Large intestine (tissue), 3 donors: ENCODE measurements around the gene SCRN1. TPM values are rescaled to one million over a fixed set of nuclear protein-coding genes. Genes with fewer than 3 reads are reported as not detected.
"Not testable (repeated sequence)": the region's sequence is repeated elsewhere in the genome, so short reads cannot be mapped to it uniquely, and the experiment has no call there.

Experiments used
- DNase-seq, 2 donors: peaks; one replicate each; pipeline versions ENCODE4 v3.0.0 to v3.0.0-alpha.2; 2013
- H3K27ac ChIP-seq: one replicate; pipeline ENCODE4 v1.5.1; 2013; ENCODE audit warnings: low read length
- H3K27me3 ChIP-seq: 2 replicates; pipeline ENCODE4 v1.6.1; 2013; ENCODE audit warnings: low read length; ENCODE audit not compliant: control insufficient read depth, insufficient read depth
- H3K36me3 ChIP-seq: 2 replicates; pipeline ENCODE4 v1.6.1; 2013; ENCODE audit warnings: low read length; ENCODE audit not compliant: control insufficient read depth, insufficient read depth
- H3K4me1 ChIP-seq: one replicate; pipeline ENCODE4 v1.6.1; 2013; ENCODE audit warnings: low read length; ENCODE audit not compliant: control insufficient read depth, insufficient read depth
- H3K4me3 ChIP-seq: one replicate; pipeline ENCODE4 v1.5.1; 2013; ENCODE audit warnings: low read length
- H3K9me3 ChIP-seq: one replicate; pipeline ENCODE4 v1.6.1; 2013; ENCODE audit warnings: mild to moderate bottlenecking, low read depth, low read length, moderate library complexity; ENCODE audit not compliant: control insufficient read depth
- WGBS: methylation state at CpG from one replicate; pipeline ENCODE4 v1.1.5; 2013; ENCODE audit warnings: low lambda C conversion rate; ENCODE audit not compliant: insufficient coverage; 5-methylcytosine and 5-hydroxymethylcytosine counted together
- polyA plus RNA-seq: library from polyadenylated mRNA; unstranded; fragments of 120-200 nt; gene quantifications from one replicate; pipeline ENCODE4 v1.2.1, GENCODE V29; 2013

Gene SCRN1
- polyA plus RNA-seq, 1 donor: 25.2 TPM

GRCh38 chr7:29969738-29970137, 19.9 kb downstream of the SCRN1 start:
- no peak overlapping the region for H3K4me3 ChIP-seq
- H3K4me1 ChIP-seq: no peaks in the 10 kb centered on the region
- no CpG with 5 or more reads among the region's 2 CpGs for WGBS
- no peak for DNase-seq
- no peak overlapping the region for H3K27ac ChIP-seq
- peaks cover 4% of the 10 kb centered on the region for H3K36me3 ChIP-seq
- H3K27me3 ChIP-seq: no peaks in the 10 kb centered on the region
- H3K9me3 ChIP-seq: no peaks in the 10 kb centered on the region

GRCh38 chr7:29968683-29969395, 20.8 kb downstream of the SCRN1 start:
- Histone ChIP-seq H3K9me3 (no peaks in the 10 kb centered on the region), H3K4me3 (no peak overlapping the region), H3K36me3 (peaks cover 4% of the 10 kb centered on the region), H3K4me1 (no peaks in the 10 kb centered on the region), H3K27ac (no peak overlapping the region), H3K27me3 (no peaks in the 10 kb centered on the region)
- DNase-seq: no peak
- WGBS: no CpG with 5 or more reads among the region's 12 CpGs

GRCh38 chr7:29965030-29965429, 24.6 kb downstream of the SCRN1 start:
- no peak for DNase-seq
- Histone ChIP-seq H3K9me3 (no peaks in the 10 kb centered on the region), H3K36me3 (peaks cover 4% of the 10 kb centered on the region), H3K4me1 (no peaks in the 10 kb centered on the region), H3K27me3 (no peaks in the 10 kb centered on the region), H3K27ac (no peak overlapping the region), H3K4me3 (no peak overlapping the region)
- 82% methylated on average over 3 of the region's 3 CpGs for WGBS

- no CpG with 5 or more reads among the region's 1 CpG for WGBS
- Histone ChIP-seq H3K4me3 (no peak overlapping the region), H3K27me3 (no peaks in the 10 kb centered on the region), H3K27ac (no peak overlapping the region), H3K36me3 (peaks cover 2% of the 10 kb centered on the region), H3K4me1 (no peaks in the 10 kb centered on the region), H3K9me3 (no peaks in the 10 kb centered on the region)
- no peak for DNase-seq
Measured at GRCh38 chr7:29962035-29962434, 27.6 kb downstream of the SCRN1 start.

- not testable (repeated sequence) for H3K27ac ChIP-seq, H3K36me3 ChIP-seq, H3K4me1 ChIP-seq, H3K4me3 ChIP-seq, DNase-seq, H3K27me3 ChIP-seq, H3K9me3 ChIP-seq
- no CpG with 5 or more reads among the region's 19 CpGs for WGBS
Measured at GRCh38 chr7:29961611-29962010, 28.0 kb downstream of the SCRN1 start.

- Histone ChIP-seq H3K27me3 (no peaks in the 10 kb centered on the region), H3K4me1 (no peaks in the 10 kb centered on the region), H3K4me3 (no peak overlapping the region), H3K9me3 (no peaks in the 10 kb centered on the region), H3K27ac (no peak overlapping the region), H3K36me3 (no peaks in the 10 kb centered on the region)
- 100% methylated on average over 1 of the region's 8 CpGs for WGBS
- DNase-seq: no peak
Measured at GRCh38 chr7:29958667-29959358, 30.8 kb downstream of the SCRN1 start.

- no CpG with 5 or more reads among the region's 9 CpGs for WGBS
- no peaks in the 10 kb centered on the region for H3K27me3 ChIP-seq
- H3K9me3 ChIP-seq: no peaks in the 10 kb centered on the region
- no peaks in the 10 kb centered on the region for H3K4me1 ChIP-seq
- H3K36me3 ChIP-seq: no peaks in the 10 kb centered on the region
- H3K4me3 ChIP-seq: no peak overlapping the region
- DNase-seq: no peak
- no peak overlapping the region for H3K27ac ChIP-seq
Measured at GRCh38 chr7:29957521-29958310, 31.9 kb downstream of the SCRN1 start.

- H3K36me3 ChIP-seq: peaks cover 3% of the 10 kb centered on the region
- no peaks in the 10 kb centered on the region for H3K4me1 ChIP-seq
- no peaks in the 10 kb centered on the region for H3K9me3 ChIP-seq
- H3K27me3 ChIP-seq: no peaks in the 10 kb centered on the region
- no peak overlapping the region for H3K4me3 ChIP-seq
- no peak for DNase-seq
- H3K27ac ChIP-seq: no peak overlapping the region
- no CpG with 5 or more reads among the region's 3 CpGs for WGBS
Measured at GRCh38 chr7:29956487-29956836, 33.1 kb downstream of the SCRN1 start.

- Histone ChIP-seq H3K36me3 (peaks cover 7% of the 10 kb centered on the region), H3K4me3 (no peak overlapping the region), H3K4me1 (no peaks in the 10 kb centered on the region), H3K27me3 (no peaks in the 10 kb centered on the region), H3K27ac (no peak overlapping the region), H3K9me3 (peaks cover 2% of the 10 kb centered on the region)
- WGBS: no CpG with 5 or more reads among the region's 8 CpGs
- DNase-seq: no peak
Measured at GRCh38 chr7:29955799-29956486, 33.7 kb downstream of the SCRN1 start.

- no peak for DNase-seq
- Histone ChIP-seq H3K9me3 (peaks cover 4% of the 10 kb centered on the region), H3K4me1 (no peaks in the 10 kb centered on the region), H3K4me3 (no peak overlapping the region), H3K36me3 (peaks cover 14% of the 10 kb centered on the region), H3K27ac (no peak overlapping the region), H3K27me3 (no peaks in the 10 kb centered on the region)
- 100% methylated on average over 2 of the region's 7 CpGs for WGBS
Measured at GRCh38 chr7:29955075-29955792, 34.4 kb downstream of the SCRN1 start.
